ENCODE data around the gene DCAF8L2.

DNA sequence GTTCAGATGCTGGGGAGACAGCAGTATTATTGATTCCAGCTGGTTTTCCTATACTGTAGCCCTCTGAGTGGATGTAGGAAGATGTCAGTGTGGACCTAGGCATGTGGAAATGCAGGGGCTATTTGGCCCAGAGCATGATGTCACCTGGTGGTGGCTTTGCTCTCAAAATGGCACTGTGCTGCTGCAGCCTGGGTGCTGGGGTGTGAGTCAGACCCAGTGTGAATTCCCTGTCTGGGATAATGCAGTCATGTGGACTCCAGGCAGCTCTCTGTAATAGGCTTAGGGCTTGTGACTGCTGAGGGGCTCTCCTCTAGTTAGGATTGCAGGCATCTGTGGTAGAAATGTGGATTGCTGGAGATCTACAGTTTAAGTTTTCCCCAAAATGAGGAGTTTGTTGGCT lies 70.7 kb downstream of the DCAF8L2 start:
- TF ChIP-seq, protein P1, sequence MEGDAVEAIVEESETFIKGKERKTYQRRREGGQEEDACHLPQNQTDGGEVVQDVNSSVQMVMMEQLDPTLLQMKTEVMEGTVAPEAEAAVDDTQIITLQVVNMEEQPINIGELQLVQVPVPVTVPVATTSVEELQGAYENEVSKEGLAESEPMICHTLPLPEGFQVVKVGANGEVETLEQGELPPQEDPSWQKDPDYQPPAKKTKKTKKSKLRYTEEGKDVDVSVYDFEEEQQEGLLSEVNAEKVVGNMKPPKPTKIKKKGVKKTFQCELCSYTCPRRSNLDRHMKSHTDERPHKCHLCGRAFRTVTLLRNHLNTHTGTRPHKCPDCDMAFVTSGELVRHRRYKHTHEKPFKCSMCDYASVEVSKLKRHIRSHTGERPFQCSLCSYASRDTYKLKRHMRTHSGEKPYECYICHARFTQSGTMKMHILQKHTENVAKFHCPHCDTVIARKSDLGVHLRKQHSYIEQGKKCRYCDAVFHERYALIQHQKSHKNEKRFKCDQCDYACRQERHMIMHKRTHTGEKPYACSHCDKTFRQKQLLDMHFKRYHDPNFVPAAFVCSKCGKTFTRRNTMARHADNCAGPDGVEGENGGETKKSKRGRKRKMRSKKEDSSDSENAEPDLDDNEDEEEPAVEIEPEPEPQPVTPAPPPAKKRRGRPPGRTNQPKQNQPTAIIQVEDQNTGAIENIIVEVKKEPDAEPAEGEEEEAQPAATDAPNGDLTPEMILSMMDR (IDR thresholded peaks at IDR 0.05), result no peak
- no peak for TF ChIP-seq POLR2A (IDR thresholded peaks at IDR 0.05)
